Endothelial cell of umbilical vein (primary cell): ENCODE measurements around the gene ATG101. TPM values are rescaled to one million over a fixed set of nuclear protein-coding genes. Genes with fewer than 3 reads are reported as not detected.

Experiments
- BruUV-seq: library from RNA; stranded (reverse); fragments of 400-500 nt; replicated peaks from 2 replicates; lab custom pipeline; 2021; lab: Mats Ljungman, UMichigan
- CTCF ChIA-PET: fragments of 300-600, 350-600 bp; sonication (Branson Sonifier 250); formaldehyde crosslinking; loops from one replicate; lab custom pipeline; 2021; ENCODE audit warnings: antibody characterized with exemption, inconsistent platforms; lab: Charles Lee
- POLR2A ChIA-PET: fragments of 300-600, 350-600 bp; sonication (Branson Sonifier 250); formaldehyde crosslinking; loops from one replicate; lab custom pipeline; 2021; ENCODE audit warnings: antibody characterized with exemption, inconsistent platforms; lab: Charles Lee
- DNase-seq: peaks from one replicate; pipeline ENCODE4 v3.0.0-alpha.2; 2011; ENCODE audit warnings: low read depth, low spot score
- FAIRE-seq: peaks from 2 replicates; lab custom pipeline; 2011; peaks lifted over from hg19 to GRCh38; lab: Jason Lieb, UNC
- H2AFZ ChIP-seq: 2 replicates; pipeline ENCODE4 v1.6.0; 2012; ENCODE audit warnings: low read depth, low read length, control low read depth, inconsistent platforms
- H3K27ac ChIP-seq: 2 replicates; pipeline ENCODE4 v1.5.1; 2011; ENCODE audit warnings: low read depth, mild to moderate bottlenecking, control low read depth, low read length, moderate library complexity; ENCODE audit not compliant: insufficient read depth
- H3K27me3 ChIP-seq, 2 experiments: 2 replicates each; pipeline versions ENCODE4 v1.6.0 to v1.6.1; 2011; ENCODE audit warnings: low read length in 2 of 2, mixed read lengths in 1 of 2; ENCODE audit not compliant: control insufficient read depth in 2 of 2, insufficient read depth in 2 of 2
- H3K36me3 ChIP-seq, 2 experiments: 2 replicates in 1 of 2; 3 replicates in 1 of 2; pipeline ENCODE4 v1.5.1; 2011; ENCODE audit warnings: low read length in 2 of 2, mild to moderate bottlenecking in 1 of 2, moderate library complexity in 1 of 2; ENCODE audit not compliant: control insufficient read depth in 2 of 2, insufficient read depth in 2 of 2; ENCODE audit errors: extremely low read depth in 1 of 2
- H3K4me1 ChIP-seq: 3 replicates; pipeline ENCODE4 v1.5.1; 2011; ENCODE audit warnings: mild to moderate bottlenecking, low read length; ENCODE audit not compliant: control insufficient read depth, insufficient read depth; ENCODE audit errors: extremely low read depth
- H3K4me2 ChIP-seq: 2 replicates; pipeline ENCODE4 v1.6.1; 2011; ENCODE audit warnings: low read length, control low read depth, mixed read lengths; ENCODE audit not compliant: insufficient read depth
- H3K4me3 ChIP-seq, 3 experiments: fragments of 200-600 bp in 1 of 3; sonication (generic), shearing (Covaris generic) in 1 of 3; replicated peaks in 1 of 3; 2 replicates each; pipeline ENCODE4 v1.5.1; 2011 to 2016; ENCODE audit warnings: control low read depth in 3 of 3, low read length in 3 of 3, mild to moderate bottlenecking in 2 of 3, inconsistent platforms in 1 of 3, low read depth in 1 of 3, moderate library complexity in 1 of 3; ENCODE audit not compliant: insufficient read depth in 1 of 3
- H3K79me2 ChIP-seq: 2 replicates; pipeline ENCODE4 v1.6.0; 2012; ENCODE audit warnings: low read length, inconsistent platforms; ENCODE audit not compliant: control insufficient read depth, insufficient read depth
- H3K9ac ChIP-seq: replicated peaks from 2 replicates; pipeline ENCODE3; 2011; ENCODE audit warnings: low read length, control low read depth; ENCODE audit not compliant: insufficient read depth; ENCODE audit errors: extremely low read depth
- H3K9me1 ChIP-seq: replicated peaks from 3 replicates; pipeline ENCODE4 v1.6.0; 2011; ENCODE audit warnings: mild to moderate bottlenecking, low read length; ENCODE audit not compliant: control insufficient read depth, insufficient read depth; ENCODE audit errors: extremely low read depth
- H3K9me3 ChIP-seq: replicated peaks from 2 replicates; pipeline ENCODE4 v1.5.1; 2012; ENCODE audit warnings: low read length, inconsistent platforms; ENCODE audit not compliant: control insufficient read depth, insufficient read depth
- H4K20me1 ChIP-seq: replicated peaks from 2 replicates; pipeline ENCODE3; 2011; ENCODE audit warnings: mild to moderate bottlenecking, low read length; ENCODE audit not compliant: control insufficient read depth, insufficient read depth; ENCODE audit errors: extremely low read depth
- EZH2 ChIP-seq: IDR thresholded peaks from 2 replicates; pipeline ENCODE4 v1.6.1; 2012; ENCODE audit warnings: borderline replicate concordance, low read depth, mild to moderate bottlenecking, moderate library complexity, low read length, inconsistent platforms; ENCODE audit not compliant: severe bottlenecking
- FOS ChIP-seq: IDR thresholded peaks from 2 replicates; pipeline ENCODE4 v1.6.1; 2011; ENCODE audit warnings: mild to moderate bottlenecking, low read length, moderate library complexity, borderline replicate concordance; ENCODE audit not compliant: insufficient read depth
- GATA2 ChIP-seq: IDR thresholded peaks from 2 replicates; pipeline ENCODE4 v1.7.0; 2011; ENCODE audit warnings: low read depth, mild to moderate bottlenecking, moderate library complexity, mixed read lengths, low read length; ENCODE audit not compliant: insufficient read length, insufficient read depth
- JUN ChIP-seq: IDR thresholded peaks from 2 replicates; pipeline ENCODE4 v1.6.1; 2011; ENCODE audit warnings: borderline replicate concordance, low read depth; ENCODE audit not compliant: insufficient read length, insufficient read depth
- MAX ChIP-seq: IDR thresholded peaks from 2 replicates; pipeline ENCODE4 v1.6.1; 2011; ENCODE audit not compliant: insufficient read depth, insufficient read length
- MYC ChIP-seq: IDR thresholded peaks from one replicate; pipeline ENCODE4 v1.6.1; 2011; ENCODE audit warnings: mild to moderate bottlenecking, low read depth, low read length
- POLR2A ChIP-seq: IDR thresholded peaks from 2 replicates; pipeline ENCODE4 v1.6.1; 2012; ENCODE audit warnings: low read depth, mild to moderate bottlenecking, control low read depth, low read length
- POLR2AphosphoS5 ChIP-seq: IDR thresholded peaks from 2 replicates; pipeline ENCODE4 v1.6.1; 2012; ENCODE audit warnings: low read depth, mild to moderate bottlenecking, control low read depth, low read length, moderate library complexity; ENCODE audit not compliant: insufficient read depth
- dilution Hi-C: fragments of 300-500 bp; cut with MboI; formaldehyde crosslinking; loops from one replicate; pipeline ENCODE4 v1.15.0; 2019; ENCODE audit warnings: low sequenced_read_pairs; ENCODE audit not compliant: extremely low pct_ligation_motif_present
- intact Hi-C: fragments of 100-400 bp; cut with micrococcal nuclease; formaldehyde crosslinking; loops from one replicate; pipeline ENCODE4 v1.10.0; 2022
- polyA plus RNA-seq, 4 experiments: library from polyadenylated mRNA; depleted of rRNA in 3 of 4; stranded (reverse) in 3 of 4; unstranded in 1 of 4; fragments of >200 nt; gene quantifications; 2 replicates each; pipeline versions ENCODE4 v1.2.1 to v1.2.3, GENCODE V29; 2011 to 2012; ENCODE audit warnings: missing spikeins in 1 of 4
- total RNA-seq: library from RNA; stranded (reverse); gene quantifications from 2 replicates; pipeline ENCODE4 v1.2.3, GENCODE V29; 2021
- TF ChIP-seq, protein P1 (sequence below), 2 donors: IDR thresholded peaks; 1 replicate in 1 of 2; 2 replicates in 1 of 2; pipeline ENCODE4 v1.5.1; 2011; ENCODE audit warnings: low read length in 2 of 2, mild to moderate bottlenecking in 2 of 2, moderate library complexity in 2 of 2, control low read depth in 1 of 2, inconsistent platforms in 1 of 2, low read depth in 1 of 2; ENCODE audit not compliant: insufficient read depth in 1 of 2; ENCODE audit errors: extremely low read depth in 1 of 2

ATG101 gene
- total and polyA plus RNA-seq, 2 donors (not counting 3 experiments of a cell fraction or from before 2014, with no cell fraction given): 41.6 to 78.4 TPM

DNA sequence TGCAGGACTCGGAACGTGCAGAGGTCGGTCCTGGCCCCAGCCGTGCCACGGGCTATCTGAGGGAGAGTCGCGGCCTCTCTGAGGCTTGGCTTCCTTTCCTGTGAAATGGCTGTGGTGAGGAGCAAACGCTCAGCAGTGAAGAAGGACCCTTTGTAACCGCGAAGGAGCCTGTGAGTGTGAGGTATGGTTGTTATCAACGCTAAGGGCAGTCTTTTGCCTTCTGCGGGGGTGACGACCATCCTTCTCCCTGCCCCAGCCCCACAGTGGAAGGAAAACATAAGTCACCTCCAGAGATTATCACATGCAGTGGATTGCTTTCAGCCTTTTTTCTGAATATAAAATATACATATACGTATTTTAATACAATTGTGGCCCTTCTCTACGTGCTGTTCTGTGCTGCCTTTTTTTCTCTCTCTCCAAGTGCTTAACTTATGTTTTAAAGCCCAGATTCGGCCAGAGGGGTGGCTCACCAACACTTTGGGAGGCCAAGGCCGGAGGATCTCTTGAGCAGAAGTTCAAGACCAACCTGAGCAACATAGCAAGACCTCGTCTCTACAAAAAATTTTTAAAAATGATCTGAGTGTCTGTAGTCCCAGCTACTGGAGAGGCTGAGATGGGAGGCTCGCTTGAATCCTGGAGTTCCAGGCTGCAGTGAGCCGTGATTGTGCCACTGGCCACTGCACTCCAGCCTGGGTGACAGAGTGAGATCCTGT is 45.6 kb upstream of the ATG101 start:
- intact Hi-C loops (loop anchor here (1.0 kb wide), 2 partner anchors 31 to 98 kb away; no protein-coding TSS in a partner anchor), dilution Hi-C loops (no loop called here)
- Histone ChIP-seq H3K36me3 (no peaks in the 10 kb centered on the region), H3K9me3 (no peaks in the 10 kb centered on the region), H3K9me1 (no peaks in the 10 kb centered on the region), H3K4me2 (peak overlapping the region; percentile 92), H3K27ac (peak overlapping the region; percentile 94), H2AFZ (peak overlapping the region; percentile 67), H3K27me3 (no peaks in the 10 kb centered on the region), H3K79me2 (no peaks in the 10 kb centered on the region), H3K4me1 (peaks cover 31% of the 10 kb centered on the region), H3K9ac (peak overlapping the region; percentile 87), H3K4me3 (peak overlapping the region; percentile 2 to 69 (median 43)), H4K20me1 (no peaks in the 10 kb centered on the region)
- TSS peak; percentile 61 for BruUV-seq
- FAIRE-seq (no peak), DNase-seq (no peak)
- POLR2A ChIA-PET: interaction anchor here (0.7 to 12.4 kb wide), 4 partner anchors 14 to 57 kb away, joined by 3 to 221 read pairs (median 6); partner anchors contain the start of gene TAMALIN
- CTCF ChIA-PET: interaction anchor here (0.6 to 13.1 kb wide), 27 partner anchors 8 to 856 kb away, joined by 3 to 946 read pairs (median 13); partner anchors contain the start of genes ATG101, NR4A1, SMIM41 and TAMALIN
- TF ChIP-seq FOS (no peak), POLR2AphosphoS5 (no peak), MYC (no peak), POLR2A (no peak), GATA2 (no peak), MAX (no peak), EZH2 (no peak), JUN (no peak)
- TF ChIP-seq, protein P1, sequence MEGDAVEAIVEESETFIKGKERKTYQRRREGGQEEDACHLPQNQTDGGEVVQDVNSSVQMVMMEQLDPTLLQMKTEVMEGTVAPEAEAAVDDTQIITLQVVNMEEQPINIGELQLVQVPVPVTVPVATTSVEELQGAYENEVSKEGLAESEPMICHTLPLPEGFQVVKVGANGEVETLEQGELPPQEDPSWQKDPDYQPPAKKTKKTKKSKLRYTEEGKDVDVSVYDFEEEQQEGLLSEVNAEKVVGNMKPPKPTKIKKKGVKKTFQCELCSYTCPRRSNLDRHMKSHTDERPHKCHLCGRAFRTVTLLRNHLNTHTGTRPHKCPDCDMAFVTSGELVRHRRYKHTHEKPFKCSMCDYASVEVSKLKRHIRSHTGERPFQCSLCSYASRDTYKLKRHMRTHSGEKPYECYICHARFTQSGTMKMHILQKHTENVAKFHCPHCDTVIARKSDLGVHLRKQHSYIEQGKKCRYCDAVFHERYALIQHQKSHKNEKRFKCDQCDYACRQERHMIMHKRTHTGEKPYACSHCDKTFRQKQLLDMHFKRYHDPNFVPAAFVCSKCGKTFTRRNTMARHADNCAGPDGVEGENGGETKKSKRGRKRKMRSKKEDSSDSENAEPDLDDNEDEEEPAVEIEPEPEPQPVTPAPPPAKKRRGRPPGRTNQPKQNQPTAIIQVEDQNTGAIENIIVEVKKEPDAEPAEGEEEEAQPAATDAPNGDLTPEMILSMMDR (IDR thresholded peaks at IDR 0.05; ENCODE audit: extremely low read depth in 1 of 2, insufficient read depth in 1 of 2, low read depth in 1 of 2, low read length in 2 of 2): no peak
